GM19238 (cell line): ENCODE measurements around the gene THADA.
A peak's percentile ranks its signal among the peaks of the same experiment; 100 is the strongest.

Experiments
- DNase-seq: peaks from one replicate; pipeline ENCODE4 v3.0.0; 2011; ENCODE audit warnings: low spot score; ENCODE audit not compliant: insufficient read length

Gene THADA

DNA sequence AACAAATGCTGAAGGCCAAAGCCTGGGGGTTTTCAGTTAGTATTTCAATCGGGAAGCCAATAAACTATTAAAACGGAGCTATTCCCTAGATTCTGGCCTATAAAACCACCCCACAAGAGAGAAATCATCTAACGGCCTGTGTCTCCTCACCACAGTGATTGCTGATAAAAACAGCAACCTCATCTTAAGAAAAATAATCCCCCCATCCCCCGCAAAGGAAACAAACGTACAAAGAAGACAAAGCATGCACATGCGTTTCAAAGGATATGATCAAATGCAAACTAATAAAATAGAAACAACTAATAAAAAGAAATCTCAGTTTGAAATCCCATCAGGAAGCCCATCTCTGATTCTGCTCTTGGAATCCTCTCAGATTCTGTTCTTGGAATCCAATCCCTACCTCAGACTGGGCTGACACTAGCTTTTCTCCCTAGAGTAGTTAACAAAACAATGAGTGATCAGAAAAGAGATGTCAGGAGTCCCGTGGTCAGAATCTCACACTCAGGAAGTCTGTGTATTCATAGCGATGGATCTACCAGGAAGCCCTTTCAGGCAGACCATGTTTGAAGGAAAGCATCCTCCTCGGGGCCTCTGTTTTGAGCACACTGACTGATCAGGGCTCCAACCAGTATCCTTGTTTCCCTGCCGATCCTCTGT is 150.7 kb downstream of the THADA start:
- DNase-seq = no peak

DNA sequence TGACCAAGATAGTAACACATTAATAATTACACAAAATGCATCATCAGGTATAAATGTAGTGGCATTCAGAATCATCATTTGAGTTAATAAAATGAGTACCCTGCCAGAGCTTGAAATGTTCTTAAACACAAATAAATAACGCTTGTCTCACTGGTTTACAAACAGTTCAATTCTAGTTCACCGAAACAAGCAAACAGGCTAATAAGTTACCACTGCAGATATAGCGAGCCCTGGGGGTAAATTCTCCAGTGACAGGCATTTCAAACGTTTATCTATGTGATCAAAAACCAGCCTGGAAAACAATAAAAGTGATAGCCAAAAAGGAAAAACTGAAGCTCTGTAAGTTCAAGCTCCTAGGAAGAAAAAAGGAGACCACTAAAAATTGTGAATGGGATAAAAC is 152.6 kb downstream of the THADA start:
- DNase-seq = no peak

DNA sequence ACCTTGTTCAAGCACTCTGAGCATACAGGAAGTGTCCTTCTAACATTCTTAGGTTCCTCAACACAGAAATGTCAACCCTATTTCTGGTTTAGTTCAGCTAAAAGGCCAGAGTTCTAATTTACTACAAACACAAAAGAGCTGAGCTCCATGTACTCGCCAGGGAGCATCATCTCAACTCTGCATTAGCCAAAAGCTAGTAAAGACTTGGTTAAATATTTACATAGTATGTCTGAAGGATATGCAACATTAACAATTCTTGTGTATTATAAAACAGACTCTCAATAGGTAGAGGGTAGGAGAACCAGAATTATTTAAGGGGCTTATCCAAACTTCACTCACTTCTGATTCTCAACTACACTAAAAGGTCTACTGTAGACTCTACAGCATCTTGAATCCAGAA is 154.6 kb downstream of the THADA start:
- DNase-seq = no peak

GRCh38 chr2:43438858-43439655 is 156.8 kb downstream of the THADA start:
- DNase-seq = no peak

- no peak for DNase-seq
Measured at GRCh38 chr2:43438342-43438741, 157.5 kb downstream of the THADA start.

DNA sequence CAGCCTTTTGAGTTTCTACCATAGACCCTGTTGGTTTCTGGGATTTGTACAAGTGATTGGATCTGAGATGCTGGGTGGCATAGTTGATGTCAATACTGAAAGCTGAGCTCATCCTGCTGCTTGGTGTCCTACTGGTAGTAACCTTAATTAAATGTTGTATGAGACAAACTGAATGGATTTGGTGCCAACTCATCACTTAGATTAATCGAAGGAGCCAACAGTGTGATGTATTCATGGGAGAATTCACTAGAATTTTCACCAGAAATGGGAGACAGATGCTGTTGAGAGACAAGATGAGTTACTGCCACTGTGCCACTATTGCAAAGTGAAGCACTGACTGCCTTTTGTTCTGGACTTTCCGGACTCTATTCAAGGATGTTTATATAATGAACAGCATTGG is 158.5 kb downstream of the THADA start:
- DNase-seq = no peak

GRCh38 chr2:43436431-43436830 is 159.4 kb downstream of the THADA start:
- no peak for DNase-seq

GRCh38 chr2:43435746-43436145 is 160.1 kb downstream of the THADA start:
- DNase-seq = no peak

DNA sequence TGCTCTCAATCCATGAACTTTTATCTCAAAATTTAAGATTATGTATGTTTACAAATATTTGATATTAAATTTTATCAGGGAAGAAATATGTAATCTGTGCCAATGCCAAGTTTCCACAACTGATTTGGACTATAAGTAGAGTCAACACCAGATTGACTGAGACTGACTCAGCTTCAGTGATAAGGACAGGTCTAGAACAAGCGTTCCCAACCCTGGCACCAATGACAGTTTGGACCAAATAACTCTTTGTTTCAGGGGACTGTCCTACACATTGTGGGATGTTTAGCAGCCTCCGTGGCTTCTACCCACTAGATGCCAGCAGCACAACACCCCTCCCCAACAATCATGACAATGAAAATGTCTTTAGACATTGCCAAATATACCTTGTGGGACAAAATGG is 165.3 kb downstream of the THADA start:
- DNase-seq = no peak

DNA sequence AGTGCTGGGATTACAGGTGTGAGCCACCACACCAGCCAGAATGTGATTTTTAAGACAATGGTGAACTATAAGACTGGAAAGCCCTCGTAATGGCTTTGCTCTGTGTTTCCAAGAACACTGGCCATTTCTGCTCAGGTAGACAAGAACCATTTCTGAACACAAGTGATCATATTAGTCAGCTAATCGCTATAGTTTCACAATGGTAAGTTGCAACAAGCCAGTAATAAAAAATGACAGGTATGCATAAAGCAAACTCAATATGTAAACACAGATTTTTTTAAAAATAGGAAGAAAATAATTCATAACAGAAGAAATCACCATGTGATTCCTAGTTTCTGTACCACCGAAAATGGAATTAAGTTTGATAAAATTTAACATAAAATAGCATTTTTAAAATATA is 166.5 kb downstream of the THADA start:
- DNase-seq = no peak

DNA sequence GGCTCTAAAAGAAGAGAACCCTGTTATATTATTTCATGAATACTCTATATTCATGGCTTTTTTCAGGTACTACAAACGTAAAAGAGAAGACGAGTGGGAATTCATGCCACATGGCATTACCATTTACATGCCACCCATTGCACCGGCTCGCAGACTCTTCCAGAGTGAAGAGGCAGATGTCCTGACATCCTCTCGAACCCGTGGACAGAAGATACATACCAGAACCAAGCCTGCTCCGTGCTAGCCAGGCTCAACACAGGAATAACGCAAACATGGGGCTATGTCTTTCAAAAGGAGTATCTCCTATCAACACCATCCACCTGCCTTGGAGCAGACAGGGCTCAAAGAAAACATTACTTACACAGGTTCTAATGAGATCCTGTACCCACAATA is 168.8 kb downstream of the THADA start:
- no peak for DNase-seq

GRCh38 chr2:43426305-43427031 is 169.4 kb downstream of the THADA start:
- DNase-seq = peak; percentile 45

DNA sequence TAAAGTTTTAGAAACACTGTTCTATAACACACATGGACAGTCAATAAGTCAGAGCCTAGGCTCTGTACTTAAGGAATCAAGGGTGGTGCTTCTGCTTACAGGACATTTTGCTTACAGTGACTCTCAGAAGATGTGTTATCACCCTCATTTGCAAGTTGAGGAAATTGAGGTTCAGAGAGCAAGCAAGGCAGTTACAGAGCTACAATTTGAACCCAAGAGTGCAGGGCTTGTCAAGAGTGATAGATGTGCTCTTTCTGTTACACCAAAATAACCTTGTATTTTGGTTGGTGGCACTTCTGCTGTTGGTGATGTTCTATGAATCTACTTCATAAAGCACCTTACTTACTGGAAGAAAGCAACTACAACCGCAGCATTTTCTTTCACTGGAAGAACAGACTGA is 170.2 kb downstream of the THADA start:
- no peak for DNase-seq

DNA sequence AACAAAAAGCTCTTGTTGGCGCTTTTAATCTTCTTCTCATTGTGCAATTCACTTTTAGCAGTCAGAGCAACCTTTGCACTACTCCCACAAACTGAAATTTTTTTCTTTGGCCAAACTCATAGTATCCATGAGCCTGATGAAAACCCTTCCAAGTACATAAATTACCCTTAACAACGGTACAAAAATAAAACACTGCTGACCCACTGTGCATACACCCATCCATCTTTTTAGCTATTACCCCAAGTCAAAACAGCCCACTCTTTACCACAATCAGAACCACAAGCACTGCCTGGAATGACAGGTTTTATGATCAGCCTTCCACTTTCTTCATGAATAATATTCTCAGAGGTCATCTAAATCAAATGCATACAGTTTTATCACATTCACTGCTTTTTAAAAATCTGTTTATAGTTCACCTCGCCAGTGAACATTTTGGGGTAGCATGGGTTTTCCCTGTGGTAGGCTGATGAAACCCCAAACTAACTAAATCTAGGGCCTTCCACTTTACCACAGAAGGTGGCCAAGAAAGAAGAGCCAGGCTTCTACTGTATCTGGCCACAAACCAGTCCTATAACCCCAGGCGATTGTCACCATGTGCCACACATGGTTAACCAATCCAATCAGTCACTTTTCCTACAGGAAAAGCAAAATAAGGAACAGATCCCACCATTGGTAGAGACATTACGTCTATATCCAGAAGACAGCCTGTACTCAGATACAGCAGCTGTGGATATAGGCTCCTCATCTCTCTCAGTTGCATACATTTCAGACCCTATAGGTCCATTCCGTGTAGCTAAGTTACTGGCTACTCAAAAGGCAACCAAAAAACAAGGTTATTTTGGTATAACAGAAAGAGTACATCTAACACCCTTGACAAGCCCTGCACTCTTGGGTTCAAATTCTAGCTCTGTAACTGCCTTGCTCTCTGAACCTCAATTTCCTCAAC is 171.3 kb downstream of the THADA start:
- DNase-seq = no peak

DNA sequence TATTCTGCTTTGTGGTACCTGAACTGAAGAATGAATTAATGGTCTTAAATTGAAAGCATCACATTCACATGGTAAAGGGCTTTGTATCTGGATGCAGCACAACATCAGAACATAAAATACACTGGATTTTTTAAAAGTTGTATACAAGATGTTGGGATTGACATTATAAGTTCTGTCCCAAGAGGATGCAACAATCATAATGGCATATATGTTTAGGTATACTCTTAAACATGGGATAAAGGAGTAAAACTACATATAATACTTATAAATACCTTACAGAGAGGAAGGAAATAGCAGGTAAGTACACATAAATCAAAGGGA is 171.9 kb downstream of the THADA start:
- DNase-seq = no peak

DNA sequence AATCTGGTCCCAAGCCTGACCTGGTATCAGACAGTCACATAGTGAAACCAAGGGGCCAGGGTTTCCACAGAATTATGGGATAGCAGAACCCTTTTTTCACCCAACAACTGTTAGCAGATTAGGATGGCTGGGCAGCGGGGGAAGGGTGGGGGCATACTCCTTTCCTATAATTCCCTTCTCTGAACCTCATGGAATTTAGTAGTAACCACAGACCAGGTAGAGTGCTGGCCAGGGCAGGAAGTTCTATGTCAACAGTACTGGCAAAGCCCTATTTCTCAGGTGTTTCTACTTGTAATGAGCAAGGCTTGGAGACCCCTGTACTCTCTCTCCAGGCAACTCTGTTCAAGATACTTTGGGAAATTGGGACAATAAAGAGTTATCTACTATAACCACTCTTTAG is 174.6 kb downstream of the THADA start:
- no peak for DNase-seq

DNA sequence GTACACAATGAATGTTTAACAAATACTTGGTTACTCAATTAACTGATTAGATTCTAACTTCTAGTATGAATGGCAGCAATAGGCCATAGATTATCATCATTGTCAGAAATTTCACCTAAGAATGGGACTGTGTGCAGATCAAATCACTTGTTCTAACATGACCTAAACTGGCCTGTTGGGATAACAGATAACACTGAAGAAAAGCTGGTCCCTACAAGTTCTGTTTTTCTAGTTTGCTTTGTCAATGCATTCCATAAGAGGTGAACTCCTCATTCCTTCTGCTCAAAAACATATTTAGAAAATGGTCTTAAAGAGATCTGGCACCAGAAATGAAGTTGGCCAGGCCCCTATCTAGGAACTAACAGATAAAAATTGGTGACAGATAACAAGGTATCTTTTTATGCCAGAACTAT is 175.4 kb downstream of the THADA start:
- no peak for DNase-seq

GRCh38 chr2:43419876-43420275 is 176.0 kb downstream of the THADA start:
- no peak for DNase-seq

DNA sequence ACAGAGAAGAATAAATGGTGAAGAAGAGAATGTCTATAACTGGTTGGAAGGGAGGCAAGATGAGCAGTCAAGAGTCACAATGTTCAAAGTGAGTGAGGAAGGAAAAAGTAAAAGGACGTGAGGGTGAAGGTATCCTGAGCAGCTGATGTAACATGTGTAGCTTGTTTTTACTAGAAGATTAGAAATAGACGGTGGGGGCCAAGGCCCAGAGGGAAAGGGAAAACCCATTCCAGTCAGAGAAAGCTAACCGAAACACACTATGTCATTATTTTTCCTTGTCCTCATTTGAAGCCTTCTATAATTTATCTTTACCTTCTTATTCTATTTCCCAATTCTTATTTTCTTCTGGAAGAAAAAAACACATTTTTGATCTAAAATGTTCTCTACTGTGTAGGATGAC is 176.6 kb downstream of the THADA start:
- DNase-seq = no peak

DNA sequence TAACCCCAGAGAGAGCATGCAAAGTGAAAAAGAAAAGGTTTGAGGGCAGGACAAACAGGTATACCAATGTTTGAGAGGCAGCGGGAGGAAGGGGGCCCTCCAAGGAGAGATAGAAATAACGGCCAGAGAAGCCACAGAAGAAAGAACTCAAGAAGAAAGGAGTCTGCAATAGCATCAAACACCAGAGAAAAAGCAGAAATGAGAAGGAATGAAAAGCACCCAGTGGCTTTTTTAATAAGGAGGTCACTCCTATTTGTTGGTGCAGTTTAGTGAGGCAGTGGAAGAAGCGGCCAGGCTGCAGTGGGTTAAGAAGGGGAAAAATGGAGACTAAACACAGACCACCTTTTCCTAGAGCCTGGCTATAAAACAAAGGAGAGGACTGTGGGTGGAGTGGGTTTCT is 177.2 kb downstream of the THADA start:
- DNase-seq = no peak

GRCh38 chr2:43417300-43417699 is 178.5 kb downstream of the THADA start:
- no peak for DNase-seq

DNA sequence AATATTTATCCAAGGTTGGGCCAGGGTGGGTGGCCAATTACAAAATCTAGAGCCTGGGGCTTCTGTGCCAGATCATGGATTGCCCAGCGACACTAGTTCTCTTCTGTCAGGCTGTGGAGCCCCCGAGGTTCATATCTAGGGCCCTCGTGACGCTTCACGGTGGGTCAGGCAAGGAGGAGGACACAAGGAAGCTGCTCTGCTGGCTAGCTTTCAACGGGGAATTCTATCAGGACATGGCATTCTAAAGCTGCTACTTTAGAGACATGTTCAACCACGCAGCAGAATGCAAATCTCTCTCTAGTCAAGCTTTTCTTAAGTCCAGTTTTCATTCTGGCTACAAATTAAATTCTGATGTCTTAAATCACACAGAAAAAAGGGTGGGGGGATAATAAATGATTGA is 180.2 kb downstream of the THADA start:
- no peak for DNase-seq
